A549 (cell line): ENCODE results near the gene PYGM. TPM values are rescaled to one million over a fixed set of nuclear protein-coding genes. Genes with fewer than 3 reads are reported as not detected.

ENCODE experiments used
- ATAC-seq, 2 experiments: fragments of 200-7000 bp in 1 of 2; fragments of >200 bp in 1 of 2; cut with Nextera tagmentation in 1 of 2; cut with Tn5 transposase in 1 of 2; 3 replicates each; pipeline versions ENCODE4 v1.8.0 to v1.9.1; 2018 to 2020; ENCODE audit warnings: mild to moderate bottlenecking in 1 of 2, moderate library complexity in 1 of 2
- CTCF ChIA-PET: fragments of 300-600 bp; sonication (Branson Sonifier 250); formaldehyde crosslinking; extraction: SDS; loops from one replicate; lab custom pipeline; 2021; ENCODE audit warnings: antibody characterized with exemption, inconsistent platforms; lab: Yijun Ruan, JAX
- POLR2A ChIA-PET: fragments of 350-600 bp; formaldehyde crosslinking; extraction: SDS; loops from one replicate; lab custom pipeline; 2021; ENCODE audit warnings: antibody characterized with exemption, inconsistent platforms; lab: Yijun Ruan, JAX
- DNase-seq, 2 experiments: peaks; one replicate each; pipeline versions ENCODE4 v3.0.0 to v3.0.0-alpha.2; 2011 to 2016; ENCODE audit warnings: low read depth in 1 of 2, low spot score in 1 of 2
- FAIRE-seq: peaks from 2 replicates; lab custom pipeline; 2011; peaks lifted over from hg19 to GRCh38; lab: Jason Lieb, UNC
- H3K27ac ChIP-seq, 2 experiments: fragments of >200 bp; sonication (Bioruptor Twin); formaldehyde crosslinking; 3 replicates each; pipeline ENCODE4 v1.5.1; 2016 to 2017
- H3K4me1 ChIP-seq: fragments of >200 bp; sonication (Bioruptor Twin); formaldehyde crosslinking; 3 replicates; pipeline ENCODE4 v1.6.1; 2016
- H3K4me2 ChIP-seq: fragments of >200 bp; sonication (Bioruptor Twin); formaldehyde crosslinking; 3 replicates; pipeline ENCODE4 v1.6.1; 2016
- H3K4me3 ChIP-seq: fragments of >200 bp; sonication (Bioruptor Twin); formaldehyde crosslinking; 3 replicates; pipeline ENCODE4 v1.5.1; 2016
- H3K9me3 ChIP-seq: fragments of >200 bp; sonication (Bioruptor Twin); formaldehyde crosslinking; 3 replicates; pipeline ENCODE4 v1.6.1; 2016
- BHLHE40 ChIP-seq: IDR thresholded peaks from 2 replicates; pipeline ENCODE4 v1.6.1; 2012; ENCODE audit warnings: low read depth, low read length, inconsistent platforms
- CBX8 ChIP-seq: fragments of 200-600 bp; sonication (generic); IDR thresholded peaks from 2 replicates; pipeline ENCODE4 v1.6.1; 2016
- CHD2 ChIP-seq: fragments of 150-350 bp; IDR thresholded peaks from 2 replicates; pipeline ENCODE4 v1.6.1; 2014; ENCODE audit warnings: low read length; ENCODE audit not compliant: partially characterized antibody
- EHF ChIP-seq: fragments of 250-450 bp; sonication (Bioruptor Pico); IDR thresholded peaks from 2 replicates; pipeline ENCODE4 v1.5.0; 2020; ENCODE audit warnings: mild to moderate bottlenecking
- EP300 ChIP-seq, 2 experiments: fragments of >200 bp; sonication (Bioruptor Twin); formaldehyde crosslinking; IDR thresholded peaks; 2 replicates in 1 of 2; 3 replicates in 1 of 2; pipeline ENCODE4 v1.6.1; 2016 to 2017
- GATA3 ChIP-seq: IDR thresholded peaks from 2 replicates; pipeline ENCODE4 v1.6.1; 2012; ENCODE audit warnings: borderline replicate concordance
- HEYL ChIP-seq: fragments of 250-450 bp; sonication (Bioruptor Pico); IDR thresholded peaks from 2 replicates; pipeline ENCODE4 v1.8.0; 2021; ENCODE audit warnings: mild to moderate bottlenecking, moderate library complexity
- HMGXB4 ChIP-seq: fragments of 250-450 bp; sonication (Bioruptor Pico); IDR thresholded peaks from 2 replicates; pipeline ENCODE4 v1.5.0; 2021; ENCODE audit warnings: mild to moderate bottlenecking, moderate library complexity, borderline replicate concordance
- JUN ChIP-seq, 2 experiments: fragments of >200 bp; sonication (Bioruptor Twin); formaldehyde crosslinking; IDR thresholded peaks; 2 replicates in 1 of 2; 3 replicates in 1 of 2; pipeline ENCODE4 v1.6.1; 2016 to 2017
- MYC ChIP-seq: IDR thresholded peaks from 2 replicates; pipeline ENCODE4 v1.6.1; 2012; ENCODE audit warnings: mild to moderate bottlenecking, inconsistent platforms, low read length, improper control_type of control experiment, borderline replicate concordance
- NFE2L2 ChIP-seq: fragments of 150-350 bp; conservative IDR thresholded peaks from 2 replicates; pipeline ENCODE4 v1.6.1; 2014; ENCODE audit warnings: low read length
- POLR2A ChIP-seq: IDR thresholded peaks from 2 replicates; pipeline ENCODE4 v1.6.1; 2012; ENCODE audit warnings: mild to moderate bottlenecking, low read length
- RARB ChIP-seq: fragments of 250-450 bp; sonication (Bioruptor Pico); IDR thresholded peaks from 2 replicates; pipeline ENCODE4 v1.8.0; 2021; ENCODE audit warnings: mild to moderate bottlenecking, moderate library complexity
- REST ChIP-seq: fragments of 200-600 bp; sonication (generic); IDR thresholded peaks from 2 replicates; pipeline ENCODE4 v1.6.1; 2016; ENCODE audit warnings: antibody characterized with exemption, mild to moderate bottlenecking, moderate library complexity
- SMC3 ChIP-seq: fragments of >200 bp; sonication (Bioruptor Twin); formaldehyde crosslinking; IDR thresholded peaks from 3 replicates; pipeline ENCODE4 v1.6.1; 2018; ENCODE audit warnings: inconsistent platforms
- TP53 ChIP-seq: fragments of 250-450 bp; sonication (Bioruptor Pico); IDR thresholded peaks from 2 replicates; pipeline ENCODE4 v1.5.0; 2021; ENCODE audit warnings: mild to moderate bottlenecking, moderate library complexity
- USF2 ChIP-seq: fragments of 450-650 bp; IDR thresholded peaks from 2 replicates; pipeline ENCODE4 v1.6.1; 2014; ENCODE audit warnings: antibody characterized with exemption
- ZFP36 ChIP-seq: fragments of 450-650 bp; IDR thresholded peaks from 2 replicates; pipeline ENCODE4 v1.6.1; 2014; ENCODE audit warnings: borderline replicate concordance; ENCODE audit not compliant: partially characterized antibody
- WGBS: methylation state at CpG from one replicate; pipeline ENCODE4 v1.1.6; 2017; ENCODE audit errors: missing lambda C conversion rate; 5-methylcytosine and 5-hydroxymethylcytosine counted together
- polyA plus RNA-seq, 4 experiments: library from polyadenylated mRNA; depleted of rRNA in 3 of 4; stranded (reverse); fragments of >200 nt; fragmentation: RNase III in 1 of 4; extraction: RNeasy Plus Mini Kit Qiagen cat#74134 plus additional on column Dnase treatment in 1 of 4; gene quantifications; 2 replicates in 3 of 4; 3 replicates in 1 of 4; pipeline ENCODE4 v1.2.3, GENCODE V29; 2011 to 2017

Gene PYGM
- polyA plus RNA-seq, 2 of the 4 experiments (the other 2 are of a cell fraction) = 0.22 to 0.23 TPM

GRCh38 chr11:64793271-64794160 is 33.7 kb upstream of the PYGM start:
- CTCF ChIA-PET = interaction anchor here (0.9 to 1.3 kb wide), 6 partner anchors 8 to 50 kb away, joined by 3 to 6 read pairs (median 3); partner anchors contain the start of gene MAP4K2
- Histone ChIP-seq H3K27ac (no peak overlapping the region), H3K9me3 (no peaks in the 10 kb centered on the region)
- TF ChIP-seq GATA3 = no peak
- TF ChIP-seq NFE2L2 = no peak
- TF ChIP-seq, all 56 proteins: peak for 0
- POLR2A ChIA-PET = interaction anchor here (1.4 kb wide), 1 partner anchor 15 kb away, joined by 6 read pairs; the partner anchor contains the start of gene SF1
- H3K4me2 ChIP-seq = no peak overlapping the region
- FAIRE-seq = no peak
- no peak for DNase-seq
- WGBS = 86% methylated on average over 11 of the region's 11 CpGs
- H3K4me3 ChIP-seq = no peak overlapping the region
- no peaks in the 10 kb centered on the region for H3K4me1 ChIP-seq
- ATAC-seq = no peak

DNA sequence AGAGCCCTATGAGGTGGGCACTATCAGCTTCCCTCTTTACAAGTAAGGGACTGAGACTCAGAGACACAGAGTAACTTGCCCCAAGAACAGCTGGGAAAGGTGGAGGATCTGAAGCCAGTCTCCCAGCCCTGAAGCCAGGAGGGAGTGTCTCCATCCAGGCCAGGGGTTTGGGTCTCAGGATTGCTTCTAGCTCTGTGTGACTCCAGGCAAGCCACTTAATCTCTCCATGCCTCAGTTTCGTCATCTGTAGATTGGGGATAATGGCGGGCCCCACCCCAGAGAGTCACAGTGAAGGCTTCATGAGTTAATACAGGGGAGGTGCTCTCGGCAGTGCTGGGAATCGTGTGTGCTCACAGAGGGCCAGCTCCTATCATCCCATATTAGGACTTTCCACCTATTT is 32.7 kb upstream of the PYGM start:
- ChIA-PET CTCF (interaction anchor here (0.9 to 9.7 kb wide), 3 partner anchors 8 to 96 kb away, joined by 3 to 79 read pairs (median 3); partner anchors contain the start of gene MAP4K2), POLR2A (no interaction called here)
- H3K4me2 ChIP-seq = no peak overlapping the region
- no peak overlapping the region for H3K4me3 ChIP-seq
- ATAC-seq (no peak), DNase-seq (no peak), FAIRE-seq (no peak)
- TF ChIP-seq BHLHE40 (no peak), HEYL (CRISPR knock-in tag) (no peak), HMGXB4 (CRISPR knock-in tag) (no peak), RARB (CRISPR knock-in tag) (no peak), TP53 (CRISPR knock-in tag) (no peak), USF2 (no peak), CBX8 (no peak), EHF (no peak), ZFP36 (no peak), POLR2A (no peak), REST (no peak), EP300 (IDR thresholded peaks at IDR 0.05) (no peak), CHD2 (no peak), MYC (no peak), SMC3 (no peak), JUN (IDR thresholded peaks at IDR 0.05) (no peak)
- H3K4me1 ChIP-seq = no peaks in the 10 kb centered on the region
- H3K9me3 ChIP-seq = no peaks in the 10 kb centered on the region
- WGBS = 88% methylated on average over 4 of the region's 4 CpGs
- H3K27ac ChIP-seq = no peak overlapping the region
